ENCODE measurements around the gene SLC6A19. TPM values are rescaled to one million over a fixed set of nuclear protein-coding genes. Genes with fewer than 3 reads are reported as not detected.

The SLC6A19 gene
- total RNA-seq, 1 donor from 2014 or later, result not detected

- H3K4me3 ChIP-seq, result no peak overlapping the region
- no peak for TF ChIP-seq CTCF (IDR thresholded peaks at IDR 0.05)
- DNase-seq (ENCODE audit: low spot score in 2 of 2), result no peak
- H3K9me3 ChIP-seq, result no peaks in the 10 kb centered on the region
- no peaks in the 10 kb centered on the region for H3K27me3 ChIP-seq
- no peaks in the 10 kb centered on the region for H3K36me3 ChIP-seq
- no peaks in the 10 kb centered on the region for H3K4me1 ChIP-seq
- no peak overlapping the region for H3K27ac ChIP-seq
- intact Hi-C loops (cut with DNase I), result no loop called here
Measured at GRCh38 chr5:1208221-1208742, 6.9 kb downstream of the SLC6A19 start.

- Histone ChIP-seq H3K27ac (no peak overlapping the region), H3K9me3 (no peaks in the 10 kb centered on the region), H3K4me1 (no peaks in the 10 kb centered on the region), H3K27me3 (no peaks in the 10 kb centered on the region), H3K36me3 (no peaks in the 10 kb centered on the region), H3K4me3 (no peak overlapping the region)
- intact Hi-C loops (cut with DNase I), result no loop called here
- no peak for DNase-seq (ENCODE audit: low spot score in 2 of 2)
- no peak for TF ChIP-seq CTCF (IDR thresholded peaks at IDR 0.05)
Measured at GRCh38 chr5:1208743-1209488, 7.5 kb downstream of the SLC6A19 start.

GRCh38 chr5:1209489-1209852 lies 8.1 kb downstream of the SLC6A19 start:
- intact Hi-C loops (cut with DNase I), result no loop called here
- no peaks in the 10 kb centered on the region for H3K36me3 ChIP-seq

GRCh38 chr5:1209896-1210776 lies 8.7 kb downstream of the SLC6A19 start:
- Histone ChIP-seq H3K9me3 (no peaks in the 10 kb centered on the region), H3K4me3 (no peak overlapping the region), H3K4me1 (no peaks in the 10 kb centered on the region), H3K27me3 (no peaks in the 10 kb centered on the region), H3K36me3 (no peaks in the 10 kb centered on the region), H3K27ac (no peak overlapping the region)
- intact Hi-C loops (cut with DNase I), result no loop called here
- TF ChIP-seq CTCF (IDR thresholded peaks at IDR 0.05), result no peak
- no peak for DNase-seq (ENCODE audit: low spot score in 2 of 2)

More at GRCh38 chr5:1209489-1209852, 8.1 kb downstream of the SLC6A19 start:
- no peak for DNase-seq (ENCODE audit: low spot score in 2 of 2)
- Histone ChIP-seq H3K27me3 (no peaks in the 10 kb centered on the region), H3K27ac (no peak overlapping the region), H3K4me1 (no peaks in the 10 kb centered on the region), H3K9me3 (no peaks in the 10 kb centered on the region), H3K4me3 (no peak overlapping the region)
- TF ChIP-seq CTCF (IDR thresholded peaks at IDR 0.05), result no peak

- H3K4me3 ChIP-seq, result no peak overlapping the region
- no peak for TF ChIP-seq CTCF (IDR thresholded peaks at IDR 0.05)
- H3K27ac ChIP-seq, result no peak overlapping the region
- H3K36me3 ChIP-seq, result no peaks in the 10 kb centered on the region
- intact Hi-C loops (cut with DNase I), result no loop called here
- no peaks in the 10 kb centered on the region for H3K4me1 ChIP-seq
- H3K9me3 ChIP-seq, result no peaks in the 10 kb centered on the region
- no peak for DNase-seq (ENCODE audit: low spot score in 2 of 2)
- no peaks in the 10 kb centered on the region for H3K27me3 ChIP-seq
Measured at GRCh38 chr5:1210832-1211251, 9.4 kb downstream of the SLC6A19 start.

Data from ascending aorta (tissue), 2 donors.